BE2C (cell line): ENCODE measurements around the gene RCAN2.

Experiments used
- DNase-seq: peaks from one replicate; pipeline ENCODE4 v3.0.0-alpha.2; 2020
- H3K27me3 ChIP-seq: fragments of 250-450 bp; sonication (Bioruptor Pico); 2 replicates; pipeline ENCODE4 v1.5.1; 2020; ENCODE audit warnings: mild to moderate bottlenecking
- H3K36me3 ChIP-seq: fragments of 250-450 bp; sonication (Bioruptor Pico); 2 replicates; pipeline ENCODE4 v1.5.1; 2020; ENCODE audit warnings: mild to moderate bottlenecking
- H3K4me1 ChIP-seq: fragments of 250-450 bp; sonication (Bioruptor Pico); 2 replicates; pipeline ENCODE4 v1.5.1; 2020
- H3K4me3 ChIP-seq: 2 replicates; pipeline ENCODE4 v1.5.1; 2011; ENCODE audit warnings: low read depth, low read length
- H3K9me3 ChIP-seq: fragments of 250-450 bp; sonication (Bioruptor Pico); 2 replicates; pipeline ENCODE4 v1.5.1; 2020
- CTCF ChIP-seq: IDR thresholded peaks from 2 replicates; pipeline ENCODE4 v1.5.1; 2012; ENCODE audit warnings: mild to moderate bottlenecking, low read depth, low read length

RCAN2 gene

DNA sequence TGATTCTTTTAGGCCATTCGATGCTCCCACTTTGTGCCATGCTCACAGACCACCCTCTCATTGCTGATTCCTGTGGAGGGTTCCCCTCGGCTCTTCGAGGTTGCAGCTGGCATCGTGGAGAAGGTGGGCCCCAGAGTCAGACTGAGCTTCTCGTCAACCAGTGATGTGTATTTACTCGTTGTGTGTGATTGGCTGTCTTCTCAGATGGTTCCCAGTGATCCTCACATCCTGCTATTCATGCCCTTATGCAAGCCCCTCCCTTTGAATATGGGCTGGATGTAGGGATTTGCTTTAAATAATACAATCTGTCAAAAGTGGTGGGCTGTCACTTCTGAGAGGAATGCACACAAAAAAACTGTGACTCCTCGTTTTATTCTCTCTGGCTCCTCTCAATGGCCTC is 220.9 kb downstream of the RCAN2 start:
- DNase-seq = no peak
- Histone ChIP-seq H3K9me3 (no peaks in the 10 kb centered on the region), H3K36me3 (no peaks in the 10 kb centered on the region), H3K4me3 (no peak overlapping the region), H3K27me3 (no peaks in the 10 kb centered on the region), H3K4me1 (no peaks in the 10 kb centered on the region)
- no peak for TF ChIP-seq CTCF

GRCh38 chr6:46269447-46270229 is 221.6 kb downstream of the RCAN2 start:
- no peaks in the 10 kb centered on the region for H3K36me3 ChIP-seq
- H3K9me3 ChIP-seq = no peaks in the 10 kb centered on the region
- no peaks in the 10 kb centered on the region for H3K27me3 ChIP-seq
- H3K4me3 ChIP-seq = no peak overlapping the region
- no peaks in the 10 kb centered on the region for H3K4me1 ChIP-seq
- DNase-seq = no peak
- TF ChIP-seq CTCF = no peak

- TF ChIP-seq CTCF = no peak
- Histone ChIP-seq H3K27me3 (no peaks in the 10 kb centered on the region), H3K36me3 (no peaks in the 10 kb centered on the region), H3K9me3 (no peaks in the 10 kb centered on the region), H3K4me3 (no peak overlapping the region), H3K4me1 (no peaks in the 10 kb centered on the region)
- DNase-seq = no peak
Measured at GRCh38 chr6:46267515-46267914, 223.7 kb downstream of the RCAN2 start.

GRCh38 chr6:46265373-46265772 is 225.9 kb downstream of the RCAN2 start:
- TF ChIP-seq CTCF = no peak
- H3K4me3 ChIP-seq = no peak overlapping the region
- H3K27me3 ChIP-seq = no peaks in the 10 kb centered on the region
- H3K36me3 ChIP-seq = no peaks in the 10 kb centered on the region
- no peaks in the 10 kb centered on the region for H3K4me1 ChIP-seq
- no peak for DNase-seq
- no peaks in the 10 kb centered on the region for H3K9me3 ChIP-seq

GRCh38 chr6:46263707-46264086 is 227.6 kb downstream of the RCAN2 start:
- no peak for TF ChIP-seq CTCF

DNA sequence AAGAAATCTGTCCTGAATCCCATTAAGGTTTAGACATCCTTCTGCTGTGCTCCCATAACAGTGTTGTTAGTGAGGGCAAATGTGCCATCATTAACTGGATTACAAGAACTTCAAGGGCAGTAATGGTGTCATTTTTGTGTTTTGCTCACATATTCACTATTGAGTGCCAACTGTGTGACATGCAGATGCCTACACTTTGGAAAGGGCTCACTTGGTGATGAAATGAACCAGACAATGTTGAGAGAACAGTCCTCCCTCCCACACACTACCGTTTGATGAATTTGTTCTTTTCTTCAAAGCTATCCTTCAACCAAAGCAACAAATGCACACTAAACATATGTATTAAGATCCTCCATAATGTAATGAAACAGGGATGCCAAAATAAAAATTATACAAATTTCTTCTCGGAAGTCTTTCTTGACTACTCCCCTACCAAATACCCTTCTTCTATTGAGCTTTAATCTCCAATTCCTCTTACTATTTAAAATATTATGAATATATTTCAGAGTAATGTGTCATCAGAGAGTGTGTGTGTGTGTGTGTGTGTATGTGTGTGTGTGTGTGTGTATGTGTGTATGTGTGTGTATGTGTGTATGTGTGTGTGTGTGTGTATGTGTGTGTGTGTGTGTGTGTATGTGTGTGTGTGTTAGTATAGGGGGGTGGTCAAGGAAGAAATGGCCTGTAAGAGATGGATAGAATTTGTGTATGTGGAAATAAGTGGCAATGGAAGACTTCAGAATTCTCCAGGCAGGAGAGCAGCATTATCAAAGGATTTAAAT is 228.1 kb downstream of the RCAN2 start:
- H3K9me3 ChIP-seq = no peaks in the 10 kb centered on the region; the same call in 1 of the 2 replicates
- no peaks in the 10 kb centered on the region for H3K27me3 ChIP-seq
- DNase-seq = no peak
- TF ChIP-seq CTCF = no peak
- no peak overlapping the region for H3K4me3 ChIP-seq
- no peaks in the 10 kb centered on the region for H3K36me3 ChIP-seq
- H3K4me1 ChIP-seq = no peaks in the 10 kb centered on the region

More at GRCh38 chr6:46263707-46264086, 227.6 kb downstream of the RCAN2 start:
- Histone ChIP-seq H3K4me3 (no peak overlapping the region), H3K9me3 (no peaks in the 10 kb centered on the region), H3K36me3 (no peaks in the 10 kb centered on the region), H3K4me1 (no peaks in the 10 kb centered on the region), H3K27me3 (no peaks in the 10 kb centered on the region)
- DNase-seq = no peak
